ENCODE measurements around the gene DHX32.
"Not testable (repeated sequence)": the region's sequence is repeated elsewhere in the genome, so short reads cannot be mapped to it uniquely, and the experiment has no call there.

DHX32 gene

DNA sequence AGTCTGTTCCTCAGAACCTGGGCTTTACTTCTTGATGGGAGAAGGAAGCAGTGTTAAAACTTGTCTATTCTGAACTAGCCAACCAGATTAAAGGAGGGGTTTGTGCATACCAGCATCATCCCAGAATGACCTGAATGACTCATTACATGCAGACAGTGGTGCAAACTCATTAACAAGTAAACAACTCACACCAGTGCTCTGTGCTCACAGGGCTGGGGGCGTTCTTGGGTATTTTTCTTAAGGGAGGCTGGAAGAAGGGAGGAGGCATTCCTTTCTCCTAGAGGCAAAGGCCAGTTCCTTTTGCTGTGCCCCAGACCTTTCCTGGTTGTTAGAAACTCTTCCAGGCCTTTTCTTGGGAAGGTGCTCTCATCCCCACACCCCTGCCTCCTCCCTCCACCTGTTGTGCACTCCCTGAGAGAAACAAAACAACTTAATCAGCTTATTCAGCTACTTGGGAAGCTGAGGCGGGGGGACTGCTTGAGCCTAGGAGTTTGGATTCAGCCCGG is 22.1 kb upstream of the DHX32 start:
- not testable (repeated sequence) for H3K79me1 ChIP-seq (ENCODE audit: low read length); H3K79me2 ChIP-seq (ENCODE audit: control insufficient read depth, insufficient read depth, low read length); H3K56ac ChIP-seq (ENCODE audit: low read length); H2BK120ac ChIP-seq (ENCODE audit: low read depth, low read length); H4K5ac ChIP-seq (ENCODE audit: low read length); H2BK15ac ChIP-seq (replicated peaks; ENCODE audit: low read depth); H3K4me3 ChIP-seq (ENCODE audit: low read length); H3K4ac ChIP-seq (ENCODE audit: low read depth, low read length); H3K36me3 ChIP-seq (ENCODE audit: control insufficient read depth, insufficient read depth, low read length); H3K27me3 ChIP-seq (ENCODE audit: insufficient read depth, low read length, poor library complexity); H2BK5ac ChIP-seq (ENCODE audit: low read length); H3K9ac ChIP-seq (ENCODE audit: low read length); H4K8ac ChIP-seq (ENCODE audit: low read depth, low read length); H2AK5ac ChIP-seq (ENCODE audit: low read length); H3K27ac ChIP-seq (ENCODE audit: low read depth, low read length); H3K4me2 ChIP-seq (ENCODE audit: low read length); H3K4me1 ChIP-seq (ENCODE audit: control insufficient read depth, low read depth, low read length); H3K23ac ChIP-seq (ENCODE audit: low read length); H3K18ac ChIP-seq (ENCODE audit: low read length)
- DNase-seq: peak; percentile 86
- WGBS (ENCODE audit: extremely low coverage, insufficient coverage, low lambda C conversion rate): no CpG with 5 or more reads among the region's 3 CpGs

DNA sequence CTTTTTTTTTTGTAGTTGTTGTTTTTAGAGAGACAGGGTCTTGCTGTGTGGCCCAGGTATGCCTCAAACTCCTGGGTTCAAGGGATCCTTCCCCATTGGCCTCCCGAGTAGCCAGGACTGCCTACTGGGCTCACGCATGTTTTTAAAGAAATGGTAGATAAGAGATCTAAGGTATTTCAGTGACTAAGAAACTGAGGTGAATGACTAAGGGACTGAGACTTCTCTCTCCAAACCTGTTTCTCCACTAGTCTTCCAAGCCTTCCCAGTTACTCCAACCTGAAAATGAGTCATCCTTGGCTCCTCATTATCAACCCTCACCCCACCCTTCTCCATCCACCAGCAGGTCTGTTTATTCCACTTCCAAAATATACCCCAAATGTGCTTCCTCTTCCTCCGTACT is 19.9 kb upstream of the DHX32 start:
- not testable (repeated sequence) for H2AK5ac ChIP-seq (ENCODE audit: low read length); H2BK15ac ChIP-seq (replicated peaks; ENCODE audit: low read depth); H3K23ac ChIP-seq (ENCODE audit: low read length); H3K79me1 ChIP-seq (ENCODE audit: low read length); H3K56ac ChIP-seq (ENCODE audit: low read length); H3K27me3 ChIP-seq (ENCODE audit: insufficient read depth, low read length, poor library complexity); H3K27ac ChIP-seq (ENCODE audit: low read depth, low read length); H3K36me3 ChIP-seq (ENCODE audit: control insufficient read depth, insufficient read depth, low read length); H4K8ac ChIP-seq (ENCODE audit: low read depth, low read length); H3K79me2 ChIP-seq (ENCODE audit: control insufficient read depth, insufficient read depth, low read length); H4K5ac ChIP-seq (ENCODE audit: low read length); H3K4me1 ChIP-seq (ENCODE audit: control insufficient read depth, low read depth, low read length); H3K4me2 ChIP-seq (ENCODE audit: low read length); H3K18ac ChIP-seq (ENCODE audit: low read length); H3K4me3 ChIP-seq (ENCODE audit: low read length); H3K9ac ChIP-seq (ENCODE audit: low read length); H2BK5ac ChIP-seq (ENCODE audit: low read length); H3K4ac ChIP-seq (ENCODE audit: low read depth, low read length); H2BK120ac ChIP-seq (ENCODE audit: low read depth, low read length)
- peak; percentile 90 for DNase-seq
- no CpG with 5 or more reads among the region's 3 CpGs for WGBS (ENCODE audit: extremely low coverage, insufficient coverage, low lambda C conversion rate)

DNA sequence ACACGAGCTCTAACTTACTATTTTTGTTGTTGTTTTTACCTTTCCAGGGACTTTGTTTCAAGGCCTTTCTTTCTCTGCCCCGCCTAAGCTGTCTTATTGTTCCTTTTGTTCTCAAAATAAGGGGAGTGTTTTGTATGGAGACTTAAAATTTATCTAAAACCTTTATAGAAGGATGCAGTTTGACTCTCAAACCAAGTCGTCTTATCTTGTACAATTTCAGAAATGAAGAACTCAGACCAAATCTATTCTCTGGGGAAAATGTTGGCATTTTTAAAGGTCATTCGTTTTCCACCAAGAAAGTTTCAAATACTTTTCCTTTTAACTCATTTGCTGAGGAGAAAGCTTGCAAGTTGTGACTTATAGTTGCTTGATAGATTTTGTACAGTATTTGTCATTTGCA is 16.2 kb upstream of the DHX32 start:
- H2AK5ac ChIP-seq (ENCODE audit: low read length); H3K27ac ChIP-seq (ENCODE audit: low read depth, low read length); H2BK120ac ChIP-seq (ENCODE audit: low read depth, low read length); H3K4me2 ChIP-seq (ENCODE audit: low read length); DNase-seq; H4K5ac ChIP-seq (ENCODE audit: low read length); H3K18ac ChIP-seq (ENCODE audit: low read length); H2BK5ac ChIP-seq (ENCODE audit: low read length); H3K36me3 ChIP-seq (ENCODE audit: control insufficient read depth, insufficient read depth, low read length); H2BK15ac ChIP-seq (replicated peaks; ENCODE audit: low read depth); H3K23ac ChIP-seq (ENCODE audit: low read length); H3K4me1 ChIP-seq (ENCODE audit: control insufficient read depth, low read depth, low read length); H3K4me3 ChIP-seq (ENCODE audit: low read length); H3K79me2 ChIP-seq (ENCODE audit: control insufficient read depth, insufficient read depth, low read length); H3K27me3 ChIP-seq (ENCODE audit: insufficient read depth, low read length, poor library complexity); H4K8ac ChIP-seq (ENCODE audit: low read depth, low read length); H3K4ac ChIP-seq (ENCODE audit: low read depth, low read length); H3K56ac ChIP-seq (ENCODE audit: low read length); H3K79me1 ChIP-seq (ENCODE audit: low read length); H3K9ac ChIP-seq (ENCODE audit: low read length): not testable (repeated sequence)
- WGBS (ENCODE audit: extremely low coverage, insufficient coverage, low lambda C conversion rate): no CpG with 5 or more reads among the region's 4 CpGs

DNA sequence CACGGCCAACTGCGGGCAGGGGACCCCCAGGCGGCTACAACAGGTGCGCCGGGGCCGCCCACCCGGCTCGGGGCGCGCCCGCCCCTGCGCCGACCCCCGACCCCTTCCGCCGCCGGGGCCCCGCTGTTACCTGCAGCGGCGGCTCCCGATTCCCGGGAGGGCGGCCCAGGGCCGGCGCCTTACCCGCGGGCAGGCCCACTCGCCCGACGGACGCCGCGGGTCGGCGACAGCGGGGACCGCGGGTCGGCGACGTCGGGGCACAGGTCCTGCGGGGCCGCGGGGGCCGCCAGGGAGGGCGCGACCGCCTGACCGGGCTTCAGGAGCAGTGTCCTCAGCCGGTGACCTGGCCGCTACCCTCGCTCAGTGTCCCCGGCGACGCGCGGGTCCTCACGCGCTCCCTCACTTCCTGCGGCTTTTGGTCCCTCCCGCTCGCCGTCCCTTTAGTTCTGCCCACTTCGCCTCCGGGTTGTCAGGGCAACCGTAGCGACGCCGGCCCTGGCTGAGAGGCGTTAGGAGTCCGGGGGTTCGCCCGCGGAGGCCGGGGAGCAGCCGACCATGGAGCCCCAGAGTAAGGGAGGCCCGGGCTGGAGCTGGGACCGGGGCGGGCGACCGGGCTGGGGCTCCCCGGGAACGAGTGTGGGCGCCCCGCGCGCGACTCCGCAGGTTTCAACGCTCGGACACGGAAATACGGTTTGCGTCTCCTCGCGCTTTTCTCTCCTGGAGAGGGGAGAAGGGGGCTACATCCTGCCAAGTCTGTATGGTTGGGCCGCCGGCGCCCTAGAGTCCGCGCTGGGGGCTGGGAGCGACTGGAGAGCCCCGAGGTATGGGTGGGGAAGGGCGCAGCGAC is 15.2 kb upstream of the DHX32 start, which contains the start of gene FANK1:
TSS of gene FANK1 (plus strand) at position 477 of the 847 bp plus-strand sequence. CDS start at position 556, 79 bp downstream.
- not testable (repeated sequence) for H2BK15ac ChIP-seq (replicated peaks; ENCODE audit: low read depth); H3K27me3 ChIP-seq (ENCODE audit: insufficient read depth, low read length, poor library complexity); H3K79me2 ChIP-seq (ENCODE audit: control insufficient read depth, insufficient read depth, low read length); H2BK5ac ChIP-seq (ENCODE audit: low read length); H4K5ac ChIP-seq (ENCODE audit: low read length); H3K4ac ChIP-seq (ENCODE audit: low read depth, low read length); H3K23ac ChIP-seq (ENCODE audit: low read length); H2AK5ac ChIP-seq (ENCODE audit: low read length); H3K79me1 ChIP-seq (ENCODE audit: low read length); H3K36me3 ChIP-seq (ENCODE audit: control insufficient read depth, insufficient read depth, low read length); H2BK120ac ChIP-seq (ENCODE audit: low read depth, low read length); H3K4me1 ChIP-seq (ENCODE audit: control insufficient read depth, low read depth, low read length)
- H4K8ac ChIP-seq (ENCODE audit: low read depth, low read length): peak within 1 kb of the TSS; percentile 78
- peak within 1 kb of the TSS; percentile 56 for H3K56ac ChIP-seq (ENCODE audit: low read length)
- peak within 1 kb of the TSS; percentile 44 for H3K4me2 ChIP-seq (ENCODE audit: low read length)
- H3K18ac ChIP-seq (ENCODE audit: low read length): peak within 1 kb of the TSS; percentile 20
- H3K27ac ChIP-seq (ENCODE audit: low read depth, low read length): peak within 1 kb of the TSS; percentile 92
- DNase-seq: peak; percentile 94
- no CpG with 5 or more reads among the region's 106 CpGs for WGBS (ENCODE audit: extremely low coverage, insufficient coverage, low lambda C conversion rate)
- peak within 1 kb of the TSS; percentile 56 for H3K4me3 ChIP-seq (ENCODE audit: low read length)
- H3K9ac ChIP-seq (ENCODE audit: low read length): peak within 1 kb of the TSS; percentile 70

DNA sequence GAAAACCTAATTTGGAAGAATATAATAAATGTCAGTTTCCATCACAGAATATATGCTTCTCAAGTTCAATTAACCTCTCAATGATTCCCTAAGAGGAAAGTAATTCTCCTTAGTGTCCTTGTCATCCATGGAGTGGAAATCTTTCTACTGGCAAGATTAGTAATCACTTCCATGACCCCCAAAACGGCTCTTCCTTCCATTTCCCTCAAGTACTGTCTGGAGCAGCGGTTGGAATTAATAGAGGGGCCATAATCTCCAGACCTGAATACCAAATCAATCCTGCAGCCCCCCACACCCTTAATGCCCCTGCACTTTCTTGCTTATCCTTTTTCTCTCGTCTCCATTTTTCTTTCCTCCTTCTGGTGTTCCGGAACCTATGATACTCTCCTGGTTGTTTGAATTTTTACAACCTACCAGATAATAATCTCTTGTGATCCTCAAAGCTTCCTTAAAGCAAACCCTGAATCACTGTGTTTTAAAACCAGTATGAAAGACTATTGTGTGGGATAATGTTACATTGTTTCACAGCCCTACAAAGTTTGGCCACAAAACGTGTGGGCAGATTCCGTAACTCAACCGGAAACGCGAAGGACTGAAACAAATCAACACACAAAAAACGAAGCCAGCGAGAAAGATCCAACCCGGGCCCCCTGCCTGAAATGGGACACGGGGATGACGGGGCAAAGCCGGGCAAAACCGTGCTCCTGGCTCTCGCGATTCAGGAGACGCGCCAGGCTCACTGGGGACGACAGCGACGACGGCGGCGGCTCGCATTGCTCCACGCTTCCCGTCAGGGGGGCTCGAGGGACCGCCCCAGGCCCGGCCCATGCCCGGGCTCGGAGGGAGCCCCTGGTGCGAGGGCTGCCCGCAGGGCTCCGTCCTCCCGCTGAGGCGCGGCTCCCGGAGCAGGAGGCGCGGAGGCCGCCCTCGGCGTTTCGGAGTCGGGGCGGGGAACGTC is 14.3 kb upstream of the DHX32 start:
- not testable (repeated sequence) for H4K5ac ChIP-seq (ENCODE audit: low read length); H3K4ac ChIP-seq (ENCODE audit: low read depth, low read length); H2AK5ac ChIP-seq (ENCODE audit: low read length); H2BK5ac ChIP-seq (ENCODE audit: low read length); H3K4me1 ChIP-seq (ENCODE audit: control insufficient read depth, low read depth, low read length); H3K23ac ChIP-seq (ENCODE audit: low read length); H3K79me2 ChIP-seq (ENCODE audit: control insufficient read depth, insufficient read depth, low read length); H3K36me3 ChIP-seq (ENCODE audit: control insufficient read depth, insufficient read depth, low read length); H4K8ac ChIP-seq (ENCODE audit: low read depth, low read length); H2BK120ac ChIP-seq (ENCODE audit: low read depth, low read length); H3K79me1 ChIP-seq (ENCODE audit: low read length); H2BK15ac ChIP-seq (replicated peaks; ENCODE audit: low read depth); H3K27me3 ChIP-seq (ENCODE audit: insufficient read depth, low read length, poor library complexity)
- peak overlapping the region; percentile 7 for H3K4me2 ChIP-seq (ENCODE audit: low read length)
- H3K9ac ChIP-seq (ENCODE audit: low read length): peak overlapping the region; percentile 63
- peak; percentile 93 for DNase-seq
- peak overlapping the region; percentile 54 for H3K4me3 ChIP-seq (ENCODE audit: low read length)
- peak overlapping the region; percentile 92 for H3K27ac ChIP-seq (ENCODE audit: low read depth, low read length)
- peak overlapping the region; percentile 56 for H3K56ac ChIP-seq (ENCODE audit: low read length)
- WGBS (ENCODE audit: extremely low coverage, insufficient coverage, low lambda C conversion rate): no CpG with 5 or more reads among the region's 50 CpGs
- peak overlapping the region; percentile 75 for H3K18ac ChIP-seq (ENCODE audit: low read length)
